ENCODE results near the gene NUP188.

Gene NUP188

GRCh38 chr9:128910906-128911305 is 36.6 kb upstream of the NUP188 start:
- peak; percentile 17 for ATAC-seq
- TF ChIP-seq TSHZ2 (CRISPR knock-in tag; IDR thresholded peaks at IDR 0.05) = no peak
- no peak for TF ChIP-seq ZFP3 (CRISPR knock-in tag; IDR thresholded peaks at IDR 0.05)
- TF ChIP-seq OSR1 (CRISPR knock-in tag; IDR thresholded peaks at IDR 0.05) = no peak
- TF ChIP-seq ZFP30 (CRISPR knock-in tag; IDR thresholded peaks at IDR 0.05) = no peak
- TF ChIP-seq POU6F1 (CRISPR knock-in tag; IDR thresholded peaks at IDR 0.05; ENCODE audit: borderline replicate concordance, low read depth) = no peak
- TF ChIP-seq SNAI2 (CRISPR knock-in tag; IDR thresholded peaks at IDR 0.05) = no peak
- no peak for TF ChIP-seq TOX (CRISPR knock-in tag; IDR thresholded peaks at IDR 0.05; ENCODE audit: borderline replicate concordance)
- TF ChIP-seq ZC3H10 (CRISPR knock-in tag; IDR thresholded peaks at IDR 0.05) = no peak
- no peak for TF ChIP-seq ZNF70 (CRISPR knock-in tag; IDR thresholded peaks at IDR 0.05)
- no peak for TF ChIP-seq ISL1 (CRISPR knock-in tag; IDR thresholded peaks at IDR 0.05)
- no peak for TF ChIP-seq BACH2 (CRISPR knock-in tag; IDR thresholded peaks at IDR 0.05; ENCODE audit: borderline replicate concordance)

GRCh38 chr9:128911529-128912035 is 35.9 kb upstream of the NUP188 start:
- TF ChIP-seq TCF4 (CRISPR knock-in tag; IDR thresholded peaks at IDR 0.05; ENCODE audit: borderline replicate concordance) (no peak), BACH2 (CRISPR knock-in tag; IDR thresholded peaks at IDR 0.05; ENCODE audit: borderline replicate concordance) (no peak), PPARA (CRISPR knock-in tag; IDR thresholded peaks at IDR 0.05; ENCODE audit: borderline replicate concordance) (no peak), TSHZ2 (CRISPR knock-in tag; IDR thresholded peaks at IDR 0.05) (no peak), SNAI2 (CRISPR knock-in tag; IDR thresholded peaks at IDR 0.05) (no peak), POU6F1 (CRISPR knock-in tag; IDR thresholded peaks at IDR 0.05; ENCODE audit: borderline replicate concordance, low read depth) (no peak), GLIS3 (CRISPR knock-in tag; IDR thresholded peaks at IDR 0.05) (no peak), RARB (CRISPR knock-in tag; IDR thresholded peaks at IDR 0.05) (no peak)
- peak; percentile 65 for ATAC-seq

GRCh38 chr9:128912270-128912853 is 35.1 kb upstream of the NUP188 start:
- TF ChIP-seq PATZ1 (CRISPR knock-in tag; IDR thresholded peaks at IDR 0.05; ENCODE audit: borderline replicate concordance) (no peak), ISL1 (CRISPR knock-in tag; IDR thresholded peaks at IDR 0.05) (no peak), ZFP3 (CRISPR knock-in tag; IDR thresholded peaks at IDR 0.05) (no peak), CSDC2 (CRISPR knock-in tag; IDR thresholded peaks at IDR 0.05) (no peak), TCF4 (CRISPR knock-in tag; IDR thresholded peaks at IDR 0.05; ENCODE audit: borderline replicate concordance) (no peak), ZC3H10 (CRISPR knock-in tag; IDR thresholded peaks at IDR 0.05) (no peak), GLIS3 (CRISPR knock-in tag; IDR thresholded peaks at IDR 0.05) (no peak), PPARA (CRISPR knock-in tag; IDR thresholded peaks at IDR 0.05; ENCODE audit: borderline replicate concordance) (no peak), OSR1 (CRISPR knock-in tag; IDR thresholded peaks at IDR 0.05) (no peak), TOX (CRISPR knock-in tag; IDR thresholded peaks at IDR 0.05; ENCODE audit: borderline replicate concordance) (no peak)
- ATAC-seq = peak; percentile 58

Measured in SK-N-SH treated with all-trans-retinoic acid at 6 μM for 48 hours (cell line).